Upper lobe of left lung (tissue), 6 donors: ENCODE measurements around the gene PAPOLA. TPM values are rescaled to one million over a fixed set of nuclear protein-coding genes. Genes with fewer than 3 reads are reported as not detected.

Source experiments
- ATAC-seq, 2 donors: fragments of 200-7000 bp; cut with Tn5 transposase; one replicate each; pipeline ENCODE4 v1.9.1; 2022; ENCODE audit warnings: mild to moderate bottlenecking in 2 of 2, moderate library complexity in 2 of 2; ENCODE audit not compliant: low FRiP score in 2 of 2
- DNase-seq, 2 donors: peaks; one replicate each; pipeline ENCODE4 v3.0.0-alpha.2; 2019 to 2020
- H3K27ac ChIP-seq, 4 donors: fragments of 200-600 bp; sonication (generic); one replicate each; pipeline ENCODE4 v1.5.1; 2016 to 2019
- H3K27me3 ChIP-seq, 4 donors: fragments of 200-600 bp; sonication (generic); one replicate each; pipeline ENCODE4 v1.5.1; 2017 to 2019
- H3K36me3 ChIP-seq, 4 donors: fragments of 200-600 bp; sonication (generic); one replicate each; pipeline ENCODE4 v1.5.1; 2016 to 2019
- H3K4me1 ChIP-seq, 4 donors: fragments of 200-600 bp; sonication (generic); one replicate each; pipeline ENCODE4 v1.5.1; 2018 to 2019
- H3K4me3 ChIP-seq, 4 donors: fragments of 200-600 bp; sonication (generic); one replicate each; pipeline ENCODE4 v1.5.1; 2017 to 2019; ENCODE audit warnings: mild to moderate bottlenecking in 2 of 4, moderate library complexity in 1 of 4
- H3K9me3 ChIP-seq, 4 donors: fragments of 200-600 bp; sonication (generic); one replicate each; pipeline ENCODE4 v1.5.1; 2018 to 2019
- CTCF ChIP-seq, 6 experiments: fragments of 450-650 bp in 4 of 6; fragments of 200-600 bp in 2 of 6; sonication (generic) in 2 of 6; IDR thresholded peaks; one replicate each; pipeline ENCODE4 v1.5.1; 2016 to 2019; ENCODE audit warnings: antibody characterized with exemption in 6 of 6
- EP300 ChIP-seq, 4 donors: sonication (generic); formaldehyde crosslinking; IDR thresholded peaks; one replicate each; pipeline ENCODE4 v1.5.1; 2017; ENCODE audit warnings: antibody characterized with exemption in 4 of 4, control low read depth in 2 of 4
- POLR2A ChIP-seq, 4 donors: fragments of 450-650 bp; IDR thresholded peaks; one replicate each; pipeline ENCODE4 v1.5.1; 2016 to 2017; ENCODE audit warnings: antibody characterized with exemption in 4 of 4, mild to moderate bottlenecking in 2 of 4
- POLR2AphosphoS5 ChIP-seq, 2 donors: sonication (generic); formaldehyde crosslinking; IDR thresholded peaks; one replicate each; pipeline ENCODE4 v1.5.1; 2017; ENCODE audit warnings: antibody characterized with exemption in 2 of 2
- WGBS, 2 donors: methylation state at CpG; one replicate each; pipeline ENCODE4 v1.1.5; 2017 to 2018; 5-methylcytosine and 5-hydroxymethylcytosine counted together
- total RNA-seq, 6 donors: library from RNA; depleted of rRNA in 4 of 6; stranded (reverse); fragments of >200 nt in 4 of 6; gene quantifications; one replicate each; pipeline versions ENCODE4 v1.1.0 to v1.2.1, GENCODE V29; 2016 to 2021
- donor health status: DM: no; HTN: no; CAD: no; lungs with moderate emphysema.
- donor health status: DM: no; HTN: yes; CAD: no; lungs with severe emphysema.

Gene PAPOLA
- total RNA-seq, 6 donors from 2014 or later = 109 to 210 (median 137) TPM

DNA sequence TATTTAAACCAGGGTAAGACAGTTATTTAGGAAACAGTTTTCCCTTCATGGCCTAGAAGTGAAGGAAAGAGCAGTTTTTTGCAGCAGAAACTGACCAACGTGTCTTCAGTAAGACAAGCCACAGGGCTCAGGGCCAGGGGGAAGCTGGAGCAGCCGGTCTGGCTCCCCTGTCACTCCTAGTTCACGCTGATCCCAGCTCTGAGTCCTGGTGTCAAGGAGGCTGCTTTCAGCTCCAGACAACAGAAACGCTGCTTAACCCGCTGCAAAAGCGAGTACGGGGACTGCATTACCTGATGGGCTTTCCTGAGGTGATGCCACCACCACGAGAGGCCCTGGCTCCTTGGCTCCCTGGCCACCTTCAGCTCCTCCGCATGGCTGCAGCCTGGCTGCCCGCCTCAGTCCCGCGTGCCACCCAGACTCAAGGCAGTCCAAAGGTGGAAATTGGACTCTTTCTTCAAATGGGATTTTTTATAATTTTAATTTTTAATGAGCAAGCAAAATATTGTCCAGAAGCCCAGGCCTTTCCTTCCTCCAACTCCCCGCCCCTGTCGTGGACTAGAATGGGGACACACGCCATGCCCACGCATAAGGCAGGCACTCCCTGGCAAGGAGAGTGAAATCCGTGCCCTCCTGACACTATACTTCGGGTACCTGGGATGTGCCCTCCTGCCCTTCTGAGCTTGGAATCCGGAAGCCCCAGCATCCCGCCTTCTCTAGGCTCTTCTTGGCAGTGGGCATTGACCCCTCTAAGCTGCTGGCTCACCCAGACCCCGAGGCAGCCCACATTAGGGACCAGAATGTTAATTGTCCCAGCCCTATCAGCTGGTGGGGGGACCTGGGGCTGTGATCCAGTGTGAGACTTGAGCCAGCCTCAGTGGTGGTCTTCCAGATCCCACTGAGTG lies 85.0 kb downstream of the PAPOLA start:
- no peak for TF ChIP-seq EP300 (IDR thresholded peaks at IDR 0.05)
- no peak for TF ChIP-seq POLR2A (IDR thresholded peaks at IDR 0.05)
- TF ChIP-seq CTCF (IDR thresholded peaks at IDR 0.05) = no peak
- no peak for TF ChIP-seq POLR2AphosphoS5 (IDR thresholded peaks at IDR 0.05)
- no peaks in the 10 kb centered on the region for H3K36me3 ChIP-seq
- no peak overlapping the region for H3K4me3 ChIP-seq
- no peak overlapping the region for H3K27ac ChIP-seq
- ATAC-seq = no peak
- H3K9me3 ChIP-seq = no peaks in the 10 kb centered on the region
- peaks cover 0 to 5% (median 0%) of the 10 kb centered on the region in 4 donors for H3K27me3 ChIP-seq
- DNase-seq = peak in 1 of 2 donors; percentile 62
- 74 to 82% methylated on average over 21 of the region's 21 CpGs for WGBS, 2 donors
- H3K4me1 ChIP-seq = peaks cover 0 to 8% (median under 1%) of the 10 kb centered on the region in 4 donors

DNA sequence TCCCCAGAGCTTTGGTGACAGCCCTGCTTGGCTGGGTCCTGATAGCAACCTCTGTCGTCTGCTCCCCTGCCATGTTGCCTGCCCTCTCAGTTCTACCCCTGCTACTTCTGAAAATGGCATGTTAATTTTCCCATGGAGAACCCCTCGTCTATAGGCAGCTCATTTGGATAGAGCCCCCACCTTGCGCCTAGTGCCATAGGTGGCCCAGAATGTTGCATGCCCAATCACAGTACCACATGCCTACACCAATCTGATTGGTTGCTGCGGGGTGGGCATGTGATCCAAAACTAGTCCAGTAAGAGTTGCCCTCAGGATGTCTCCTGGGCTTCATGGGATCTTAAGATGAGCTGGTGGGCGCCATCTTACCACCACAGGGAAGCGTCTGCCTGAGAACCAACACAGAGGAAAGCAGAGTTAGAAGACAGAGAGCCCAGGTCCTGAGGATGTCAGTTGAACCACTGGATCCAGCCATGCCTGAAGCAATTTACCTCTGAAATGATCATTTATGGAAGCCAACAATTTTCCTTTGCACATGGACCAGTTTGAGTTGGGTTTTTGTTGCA lies 85.7 kb downstream of the PAPOLA start:
- TF ChIP-seq POLR2A (IDR thresholded peaks at IDR 0.05) (no peak), EP300 (IDR thresholded peaks at IDR 0.05) (no peak), CTCF (IDR thresholded peaks at IDR 0.05) (no peak), POLR2AphosphoS5 (IDR thresholded peaks at IDR 0.05) (no peak)
- DNase-seq (no peak), ATAC-seq (no peak)
- no peak overlapping the region for H3K4me3 ChIP-seq
- peaks cover 0 to 7% (median 5%) of the 10 kb centered on the region in 4 donors for H3K27me3 ChIP-seq
- no peak overlapping the region for H3K27ac ChIP-seq
- no peaks in the 10 kb centered on the region for H3K9me3 ChIP-seq
- H3K36me3 ChIP-seq = no peaks in the 10 kb centered on the region
- 93% methylated on average over 5 to 6 of the region's 6 CpGs for WGBS, 2 donors
- peaks cover 6 to 15% (median 7%) of the 10 kb centered on the region in 4 donors for H3K4me1 ChIP-seq

GRCh38 chr14:96588410-96589257 lies 86.5 kb downstream of the PAPOLA start:
- H3K4me3 ChIP-seq = peak overlapping the region in 1 of 4 donors; percentile 14
- H3K27ac ChIP-seq = no peak overlapping the region
- 49 to 52% methylated on average over 19 to 22 of the region's 22 CpGs for WGBS, 2 donors
- H3K9me3 ChIP-seq = no peaks in the 10 kb centered on the region
- DNase-seq (peak; percentile 18 to 33), ATAC-seq (no peak)
- peaks cover 8 to 16% (median 11%) of the 10 kb centered on the region in 4 donors for H3K4me1 ChIP-seq
- no peak for TF ChIP-seq POLR2A (IDR thresholded peaks at IDR 0.05)
- no peak for TF ChIP-seq POLR2AphosphoS5 (IDR thresholded peaks at IDR 0.05)
- TF ChIP-seq CTCF (IDR thresholded peaks at IDR 0.05) = no peak
- TF ChIP-seq EP300 (IDR thresholded peaks at IDR 0.05) = no peak
- H3K27me3 ChIP-seq = peaks cover 0 to 13% (median 8%) of the 10 kb centered on the region in 4 donors
- H3K36me3 ChIP-seq = no peaks in the 10 kb centered on the region

DNA sequence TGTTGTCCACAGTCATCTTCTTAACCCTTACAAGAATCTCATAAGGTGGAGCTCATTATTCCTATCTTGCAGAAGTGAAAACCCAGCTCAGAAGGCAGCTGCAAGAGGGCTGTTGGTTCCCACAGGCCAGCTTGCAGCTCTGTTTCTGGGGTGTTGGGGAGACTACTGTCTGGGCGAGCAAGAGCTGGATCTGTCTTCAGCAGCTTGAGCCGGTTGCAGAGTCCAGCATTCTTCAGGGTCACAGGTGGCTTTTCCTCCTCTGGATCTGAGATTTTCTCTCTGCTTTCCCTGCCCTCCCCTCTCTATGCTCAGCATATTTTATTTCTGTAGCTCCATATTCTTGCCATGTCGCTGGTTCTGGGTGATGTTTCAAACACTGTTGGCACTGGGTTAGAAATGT lies 87.4 kb downstream of the PAPOLA start:
- no peak overlapping the region for H3K4me3 ChIP-seq
- TF ChIP-seq POLR2AphosphoS5 (IDR thresholded peaks at IDR 0.05) (no peak), EP300 (IDR thresholded peaks at IDR 0.05) (no peak), POLR2A (IDR thresholded peaks at IDR 0.05) (no peak), CTCF (IDR thresholded peaks at IDR 0.05) (no peak)
- no peak for DNase-seq
- 79 to 92% methylated on average over 3 of the region's 3 CpGs for WGBS, 2 donors
- no peaks in the 10 kb centered on the region for H3K36me3 ChIP-seq
- H3K27me3 ChIP-seq = peaks cover 0 to 13% (median 6%) of the 10 kb centered on the region in 4 donors
- H3K4me1 ChIP-seq = peaks cover 8 to 16% (median 11%) of the 10 kb centered on the region in 4 donors
- no peak overlapping the region for H3K27ac ChIP-seq
- no peak for ATAC-seq
- H3K9me3 ChIP-seq = no peaks in the 10 kb centered on the region
